ENCODE measurements around the gene ZACN.

The ZACN gene

GRCh38 chr17:76087531-76087930 lies 8.5 kb downstream of the ZACN start:
- DNase-seq (ENCODE audit: insufficient read length) (no peak), FAIRE-seq (no peak)
- no peak for TF ChIP-seq TAF1 (IDR thresholded peaks at IDR 0.05; ENCODE audit: borderline replicate concordance, low read depth, low read length)

GRCh38 chr17:76088041-76088867 lies 9.3 kb downstream of the ZACN start:
- no peak for TF ChIP-seq POLR2A (IDR thresholded peaks at IDR 0.05; ENCODE audit: low read depth, low read length)
- TF ChIP-seq TAF1 (IDR thresholded peaks at IDR 0.05; ENCODE audit: borderline replicate concordance, low read depth, low read length), result no peak
- no peak for TF ChIP-seq POLR2AphosphoS5 (IDR thresholded peaks at IDR 0.05; ENCODE audit: low read depth, low read length)
- DNase-seq (ENCODE audit: insufficient read length) (no peak), FAIRE-seq (no peak)

GRCh38 chr17:76088868-76089576 lies 10.0 kb downstream of the ZACN start:
- DNase-seq (ENCODE audit: insufficient read length), result no peak
- no peak for FAIRE-seq

GRCh38 chr17:76089680-76090516 lies 10.9 kb downstream of the ZACN start:
- DNase-seq (ENCODE audit: insufficient read length) (no peak), FAIRE-seq (no peak)
- no peak for TF ChIP-seq POLR2AphosphoS5 (IDR thresholded peaks at IDR 0.05; ENCODE audit: low read depth, low read length)
- TF ChIP-seq TAF1 (IDR thresholded peaks at IDR 0.05; ENCODE audit: borderline replicate concordance, low read depth, low read length), result no peak
- TF ChIP-seq POLR2A (IDR thresholded peaks at IDR 0.05; ENCODE audit: low read depth, low read length), result no peak

More at GRCh38 chr17:76088868-76089576, 10.0 kb downstream of the ZACN start:
- TF ChIP-seq POLR2AphosphoS5 (IDR thresholded peaks at IDR 0.05; ENCODE audit: low read depth, low read length), result no peak
- no peak for TF ChIP-seq POLR2A (IDR thresholded peaks at IDR 0.05; ENCODE audit: low read depth, low read length)
- TF ChIP-seq TAF1 (IDR thresholded peaks at IDR 0.05; ENCODE audit: borderline replicate concordance, low read depth, low read length), result no peak

GRCh38 chr17:76090517-76091129 lies 11.6 kb downstream of the ZACN start:
- peak; percentile 13 for DNase-seq (ENCODE audit: insufficient read length)
- no peak for FAIRE-seq
- TF ChIP-seq TAF1 (IDR thresholded peaks at IDR 0.05; ENCODE audit: borderline replicate concordance, low read depth, low read length) (no peak), POLR2A (IDR thresholded peaks at IDR 0.05; ENCODE audit: low read depth, low read length) (no peak), POLR2AphosphoS5 (IDR thresholded peaks at IDR 0.05; ENCODE audit: low read depth, low read length) (no peak)

GRCh38 chr17:76091526-76092286 lies 12.7 kb downstream of the ZACN start:
- FAIRE-seq (no peak), DNase-seq (ENCODE audit: insufficient read length) (peak; percentile 6)
- TF ChIP-seq POLR2A (IDR thresholded peaks at IDR 0.05; ENCODE audit: low read depth, low read length), result no peak
- TF ChIP-seq POLR2AphosphoS5 (IDR thresholded peaks at IDR 0.05; ENCODE audit: low read depth, low read length), result no peak
- TF ChIP-seq TAF1 (IDR thresholded peaks at IDR 0.05; ENCODE audit: borderline replicate concordance, low read depth, low read length), result no peak

- TF ChIP-seq POLR2AphosphoS5 (IDR thresholded peaks at IDR 0.05; ENCODE audit: low read depth, low read length) (no peak), TAF1 (IDR thresholded peaks at IDR 0.05; ENCODE audit: borderline replicate concordance, low read depth, low read length) (no peak)
- FAIRE-seq, result no peak
- DNase-seq (ENCODE audit: insufficient read length), result peak; percentile 12
These were observed 13.8 kb downstream of the ZACN start for GRCh38 chr17:76092526-76093413.

- DNase-seq (ENCODE audit: insufficient read length), result no peak
- no peak for FAIRE-seq
- TF ChIP-seq POLR2A (IDR thresholded peaks at IDR 0.05; ENCODE audit: low read depth, low read length) (no peak), POLR2AphosphoS5 (IDR thresholded peaks at IDR 0.05; ENCODE audit: low read depth, low read length) (no peak), TAF1 (IDR thresholded peaks at IDR 0.05; ENCODE audit: borderline replicate concordance, low read depth, low read length) (no peak)
These were observed 15.1 kb downstream of the ZACN start for GRCh38 chr17:76094046-76094445.

GRCh38 chr17:76095943-76096342 lies 17.0 kb downstream of the ZACN start:
- FAIRE-seq, result no peak
- no peak for TF ChIP-seq POLR2A (IDR thresholded peaks at IDR 0.05; ENCODE audit: low read depth, low read length)
- no peak for TF ChIP-seq TAF1 (IDR thresholded peaks at IDR 0.05; ENCODE audit: borderline replicate concordance, low read depth, low read length)
- no peak for TF ChIP-seq POLR2AphosphoS5 (IDR thresholded peaks at IDR 0.05; ENCODE audit: low read depth, low read length)
- DNase-seq (ENCODE audit: insufficient read length), result no peak
